HepG2 (cell line): ENCODE measurements around the gene CDC42EP1. TPM values are rescaled to one million over a fixed set of nuclear protein-coding genes. Genes with fewer than 3 reads are reported as not detected.

Experiments used
- ATAC-seq: fragments of 200-7000 bp; cut with Tn5 transposase; 3 replicates; pipeline ENCODE4 v1.9.1; 2020; ENCODE audit warnings: mild to moderate bottlenecking, moderate library complexity
- BruUV-seq: library from RNA; stranded (reverse); fragments of 400-500 nt; replicated peaks from 2 replicates; lab custom pipeline; 2021; lab: Mats Ljungman, UMichigan
- CTCF ChIA-PET: fragments of 300-600 bp; formaldehyde crosslinking; extraction: SDS; loops from one replicate; lab custom pipeline; 2021; ENCODE audit warnings: low total read pairs, inconsistent platforms, low intra/inter-chr PET ratio; lab: Yijun Ruan, JAX
- POLR2A ChIA-PET: fragments of 350-600 bp; sonication (Branson Sonifier 250); formaldehyde crosslinking; loops from one replicate; lab custom pipeline; 2020; ENCODE audit warnings: antibody characterized with exemption, inconsistent platforms; lab: Yijun Ruan, JAX
- DNase-seq: peaks from one replicate; pipeline ENCODE4 v3.0.0-alpha.2; 2015; ENCODE audit warnings: low spot score
- FAIRE-seq: peaks from 3 replicates; lab custom pipeline; 2011; peaks lifted over from hg19 to GRCh38; lab: Jason Lieb, UNC
- H2AFZ ChIP-seq: one replicate; pipeline ENCODE4 v1.6.1; 2011; ENCODE audit warnings: low read length, inconsistent platforms
- H3K27ac ChIP-seq: fragments of 300-600 bp; 3 replicates; pipeline ENCODE4 v1.8.0; 2011; ENCODE audit warnings: mixed run types, mild to moderate bottlenecking, mixed read lengths, low read length, inconsistent platforms; ENCODE audit not compliant: insufficient read depth; ENCODE audit errors: extremely low read length
- H3K27me3 ChIP-seq, 2 experiments: fragments of 200-600 bp in 1 of 2; 2 replicates in 1 of 2; 3 replicates in 1 of 2; pipeline versions ENCODE4 v1.6.0 to v1.8.0; 2011; ENCODE audit warnings: low read length in 2 of 2, mild to moderate bottlenecking in 2 of 2, moderate library complexity in 2 of 2, inconsistent platforms in 1 of 2; ENCODE audit not compliant: insufficient read depth in 2 of 2, control insufficient read depth in 1 of 2
- H3K36me3 ChIP-seq, 2 experiments: fragments of 200-600 bp in 1 of 2; replicated peaks in 1 of 2; 2 replicates in 1 of 2; 3 replicates in 1 of 2; pipeline versions ENCODE4 v1.5.1 to v1.8.0; 2011; ENCODE audit warnings: low read length in 2 of 2, inconsistent platforms in 1 of 2; ENCODE audit not compliant: insufficient read depth in 2 of 2, control insufficient read depth in 1 of 2
- H3K4me1 ChIP-seq: 2 replicates; pipeline ENCODE4 v1.5.1; 2012; ENCODE audit warnings: low read length, inconsistent platforms; ENCODE audit not compliant: insufficient read depth
- H3K4me2 ChIP-seq: 2 replicates; pipeline ENCODE4 v1.6.0; 2011; ENCODE audit warnings: low read depth, low read length, inconsistent platforms
- H3K4me3 ChIP-seq, 3 experiments: fragments of 200-600 bp in 1 of 3; sonication (generic), shearing (Covaris generic) in 1 of 3; replicated peaks in 1 of 3; 2 replicates each; pipeline ENCODE4 v1.5.1; 2011 to 2016; ENCODE audit warnings: low read length in 3 of 3, inconsistent platforms in 2 of 3, low read depth in 2 of 3, mild to moderate bottlenecking in 2 of 3, control low read depth in 1 of 3, mixed read lengths in 1 of 3; ENCODE audit not compliant: insufficient read depth in 1 of 3
- H3K79me2 ChIP-seq: one replicate; pipeline ENCODE4 v1.6.1; 2011; ENCODE audit warnings: low read length, inconsistent platforms; ENCODE audit not compliant: insufficient read depth
- H3K9ac ChIP-seq: 2 replicates; pipeline ENCODE4 v1.6.0; 2011; ENCODE audit warnings: mild to moderate bottlenecking, low read depth, low read length, inconsistent platforms; ENCODE audit not compliant: insufficient read depth
- H3K9me3 ChIP-seq: 2 replicates; pipeline ENCODE4 v1.5.1; 2012; ENCODE audit warnings: mild to moderate bottlenecking, low read length
- H4K20me1 ChIP-seq: 2 replicates; pipeline ENCODE4 v1.6.0; 2011; ENCODE audit warnings: inconsistent platforms, mild to moderate bottlenecking, low read length, moderate library complexity; ENCODE audit not compliant: insufficient read depth
- DMAP1 ChIP-seq: IDR thresholded peaks from 2 replicates; pipeline ENCODE4 v1.6.1; 2016
- FIP1L1 ChIP-seq: fragments of 200-400 bp; formaldehyde crosslinking; IDR thresholded peaks from 2 replicates; pipeline ENCODE4 v1.6.1; 2018; ENCODE audit warnings: low read depth, mild to moderate bottlenecking, low read length, moderate library complexity, borderline replicate concordance; ENCODE audit not compliant: insufficient read depth
- FOXP1 ChIP-seq, 2 experiments: fragments of 450-650 bp in 1 of 2; IDR thresholded peaks; 2 replicates each; pipeline ENCODE4 v1.6.1; 2017 to 2018; ENCODE audit warnings: antibody characterized with exemption in 1 of 2
- HMGXB4 ChIP-seq, 2 experiments: sonication (generic) in 1 of 2; formaldehyde crosslinking in 1 of 2; IDR thresholded peaks; 2 replicates each; pipeline versions ENCODE4 v1.4.0 to v1.6.1; 2018 to 2020; ENCODE audit warnings: missing genetic modification reagents in 2 of 2, borderline replicate concordance in 1 of 2, low read depth in 1 of 2, mild to moderate bottlenecking in 1 of 2, missing biosample characterization in 1 of 2
- HNRNPLL ChIP-seq: fragments of 200-400 bp; formaldehyde crosslinking; IDR thresholded peaks from 2 replicates; pipeline ENCODE4 v1.6.1; 2017; ENCODE audit warnings: mild to moderate bottlenecking, low read depth, low read length; ENCODE audit not compliant: poor library complexity, severe bottlenecking
- NFATC3 ChIP-seq: sonication (generic); formaldehyde crosslinking; IDR thresholded peaks from 2 replicates; pipeline ENCODE4 v1.5.1; 2020; ENCODE audit warnings: mild to moderate bottlenecking, missing genetic modification reagents
- NR0B2 ChIP-seq: sonication (generic); formaldehyde crosslinking; IDR thresholded peaks from 2 replicates; pipeline ENCODE4 v1.4.0; 2020; ENCODE audit warnings: mild to moderate bottlenecking, missing genetic modification reagents
- POLR2AphosphoS5 ChIP-seq: IDR thresholded peaks from 2 replicates; pipeline ENCODE4 v1.6.1; 2012; ENCODE audit warnings: low read depth, low read length
- PRPF4 ChIP-seq: fragments of 200-400 bp; formaldehyde crosslinking; IDR thresholded peaks from 2 replicates; pipeline ENCODE4 v1.6.1; 2016; ENCODE audit warnings: low read length, low read depth; ENCODE audit not compliant: poor library complexity, severe bottlenecking
- TBL1XR1 ChIP-seq: fragments of 150-350 bp; IDR thresholded peaks from 2 replicates; pipeline ENCODE4 v1.6.1; 2014; ENCODE audit warnings: borderline replicate concordance, low read length; ENCODE audit not compliant: partially characterized antibody
- ZFY ChIP-seq: sonication (generic); formaldehyde crosslinking; IDR thresholded peaks from 2 replicates; pipeline ENCODE4 v1.4.0; 2020; ENCODE audit warnings: missing genetic modification reagents
- ZKSCAN1 ChIP-seq: fragments of 150-350 bp; IDR thresholded peaks from 2 replicates; pipeline ENCODE4 v1.6.1; 2014; ENCODE audit warnings: low read length
- ZMYM2 ChIP-seq: sonication (generic); formaldehyde crosslinking; IDR thresholded peaks from 2 replicates; pipeline ENCODE4 v1.8.0; 2022; ENCODE audit warnings: mild to moderate bottlenecking, missing genetic modification reagents
- ZNF18 ChIP-seq: sonication (generic); formaldehyde crosslinking; IDR thresholded peaks from 2 replicates; pipeline ENCODE4 v1.8.0; 2022; ENCODE audit warnings: mild to moderate bottlenecking, missing genetic modification reagents; ENCODE audit not compliant: insufficient replicate concordance
- ZNF460 ChIP-seq: sonication (generic); formaldehyde crosslinking; IDR thresholded peaks from 2 replicates; pipeline ENCODE4 v1.5.1; 2020; ENCODE audit warnings: missing genetic modification reagents, mild to moderate bottlenecking, borderline replicate concordance
- ZSCAN5A ChIP-seq: sonication (generic); formaldehyde crosslinking; IDR thresholded peaks from 2 replicates; pipeline ENCODE4 v1.8.0; 2022; ENCODE audit warnings: mild to moderate bottlenecking, missing genetic modification reagents, borderline replicate concordance
- WGBS: methylation state at CpG from one replicate; pipeline ENCODE4 v1.1.6; 2017; ENCODE audit warnings: low lambda C conversion rate; 5-methylcytosine and 5-hydroxymethylcytosine counted together
- in situ Hi-C: cut with HindIII; loops from 2 replicates; pipeline ENCODE4 v1.10.0; 2017; ENCODE audit warnings: low pct_unique_long_range_greater_than_20kb; ENCODE audit not compliant: extremely low pct_ligation_motif_present
- intact Hi-C: fragments of 100-400 bp; cut with micrococcal nuclease; formaldehyde crosslinking; loops from one replicate; pipeline ENCODE4 v1.10.0; 2022; ENCODE audit not compliant: unreplicated experiment
- polyA plus RNA-seq, 8 experiments: library from polyadenylated mRNA; depleted of rRNA in 3 of 8; stranded (reverse) in 7 of 8; unstranded in 1 of 8; fragments of >200 nt; fragmentation: Illumina TruSeq in 4 of 8; extraction: Trizol in 4 of 8; gene quantifications; 2 replicates each; pipeline versions ENCODE4 v1.2.1 to v1.2.3, GENCODE V29; 2011 to 2016; ENCODE audit warnings: low read depth in 4 of 8, missing spikeins in 1 of 8, mixed read lengths in 1 of 8; ENCODE audit not compliant: insufficient read depth in 1 of 8
- total RNA-seq, 5 experiments: library from RNA; depleted of rRNA; stranded (reverse); fragments of >200 nt; fragmentation: Illumina TruSeq; extraction: Trizol; gene quantifications; 2 replicates each; pipeline ENCODE4 v1.2.3, GENCODE V29; 2016; ENCODE audit warnings: low read depth in 1 of 5

Gene CDC42EP1
- total and polyA plus RNA-seq, 2 of the 13 experiments (the other 11 are each of a cell fraction or from before 2014, with no cell fraction given), result 17.1 to 29.5 TPM

- Histone ChIP-seq H4K20me1 (no peaks in the 10 kb centered on the region), H3K4me3 (peak overlapping the region; percentile 32 to 70 (median 39); a peak in 5 of 6 replicates), H3K9me3 (no peaks in the 10 kb centered on the region), H3K27ac (peak overlapping the region; percentile 90), H3K9ac (peak overlapping the region; percentile 62), H3K4me1 (peaks cover 89% of the 10 kb centered on the region), H3K36me3 (no peaks in the 10 kb centered on the region), H3K27me3 (no peaks in the 10 kb centered on the region), H3K4me2 (peak overlapping the region; percentile 75), H3K79me2 (no peaks in the 10 kb centered on the region), H2AFZ (no peak overlapping the region)
- ATAC-seq (peak; percentile 40), DNase-seq (peak; percentile 67), FAIRE-seq (no peak)
- 2% methylated on average over 10 of the region's 21 CpGs for WGBS
- intact Hi-C loops, result no loop called here
- POLR2A ChIA-PET, result interaction anchor here (0.7 to 16.3 kb wide), 19 partner anchors 16 to 317 kb away, joined by 3 to 976 read pairs (median 4); partner anchors contain the start of genes ANKRD54, CDC42EP1, GGA1 and LGALS2
- BruUV-seq, result TSS peak; percentile 70
- in situ Hi-C loops, result loop anchor here (10.0 kb wide), 1 partner anchor 58 kb away; the partner anchor contains the start of gene GGA1
- CTCF ChIA-PET, result interaction anchor here (0.9 to 4.1 kb wide), 4 partner anchors 16 to 23 kb away, joined by 3 to 39 read pairs (median 14); no protein-coding TSS in a partner anchor
- TF ChIP-seq PRPF4 (no peak), NR0B2 (CRISPR knock-in tag) (no peak), ZKSCAN1 (peak; percentile 100), ZSCAN5A (CRISPR knock-in tag) (no peak), FOXP1 (IDR thresholded peaks at IDR 0.05) (no peak), FOXP1 (CRISPR knock-in tag; IDR thresholded peaks at IDR 0.05) (peak; percentile 46; the same call in 1 of the 2 replicates), POLR2AphosphoS5 (peak; percentile 29; the same call in 1 of the 2 replicates), ZNF18 (CRISPR knock-in tag) (no peak), TBL1XR1 (no peak), DMAP1 (CRISPR knock-in tag) (no peak), ZFY (CRISPR knock-in tag) (peak; percentile 56; the same call in 1 of the 2 replicates), HMGXB4 (CRISPR knock-in tag; IDR thresholded peaks at IDR 0.05; ENCODE audit: borderline replicate concordance in 1 of 2, low read depth in 1 of 2) (0 out of 4 replicates have a peak, but pooled peaks of 1 of the 2 experiments have one; percentile 10), FIP1L1 (no peak), ZMYM2 (CRISPR knock-in tag) (peak; percentile 79), ZNF460 (no peak), NFATC3 (CRISPR knock-in tag) (no peak), HNRNPLL (peak; percentile 20)
Measured at GRCh38 chr22:37546437-37547250, 13.6 kb upstream of the CDC42EP1 start.
